ENCODE data around the gene FOSL1.
A peak's percentile ranks its signal among the peaks of the same experiment; 100 is the strongest.

The FOSL1 gene

GRCh38 chr11:65906602-65907001 is 6.4 kb upstream of the FOSL1 start:
- H3K4me3 ChIP-seq (ENCODE audit: low read length) = no peak overlapping the region
- no peak for TF ChIP-seq CTCF (conservative IDR thresholded peaks at IDR 0.05; ENCODE audit: low read length)
- no peak for DNase-seq (ENCODE audit: low read depth)

DNA sequence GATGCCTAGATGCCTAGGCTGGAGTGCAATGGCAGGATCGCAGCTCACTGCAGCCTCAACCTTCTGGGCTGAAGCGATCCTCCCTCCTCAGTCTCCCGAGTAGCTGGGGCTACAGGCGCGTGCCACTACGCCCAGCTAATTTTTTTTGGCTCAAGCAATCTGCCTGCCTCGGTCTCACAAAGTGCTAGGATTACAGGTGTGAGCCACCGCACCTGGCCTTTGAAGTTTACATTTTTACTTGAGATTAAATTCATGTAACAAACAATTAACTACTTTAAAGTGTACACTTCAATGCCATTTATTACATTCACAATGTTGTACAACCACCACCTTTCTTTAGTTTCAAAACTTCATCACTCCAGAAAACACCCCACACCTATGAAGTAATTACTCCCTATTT is 3.5 kb upstream of the FOSL1 start:
- no peak for TF ChIP-seq CTCF (conservative IDR thresholded peaks at IDR 0.05; ENCODE audit: low read length)
- no peak for DNase-seq (ENCODE audit: low read depth)
- no peak overlapping the region for H3K4me3 ChIP-seq (ENCODE audit: low read length)

DNA sequence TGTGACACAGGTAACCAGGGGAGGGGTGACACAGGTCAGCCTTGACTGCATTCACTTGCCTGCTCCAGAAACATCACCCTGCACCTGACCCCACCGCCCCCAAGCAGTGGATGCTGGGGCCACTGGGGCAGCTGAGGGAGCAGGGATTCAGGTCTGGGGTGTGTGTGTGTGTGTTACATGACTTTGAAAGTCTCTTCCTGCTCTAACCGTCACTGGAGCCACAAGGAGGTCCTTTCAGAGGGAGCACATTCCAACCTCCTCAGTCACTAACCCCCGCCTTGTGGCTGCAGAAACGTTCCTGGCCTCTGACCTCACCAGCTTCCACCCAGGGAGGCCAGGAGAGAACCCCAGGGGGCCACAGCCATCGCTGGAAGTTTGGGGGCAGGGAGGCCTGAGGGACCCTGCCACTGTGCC is 2.9 kb upstream of the FOSL1 start:
- TF ChIP-seq CTCF (conservative IDR thresholded peaks at IDR 0.05; ENCODE audit: low read length) = no peak
- H3K4me3 ChIP-seq (ENCODE audit: low read length) = peak overlapping the region; percentile 12; the same call in 1 of the 2 replicates
- DNase-seq (ENCODE audit: low read depth) = peak; percentile 93

- DNase-seq (ENCODE audit: low read depth) = no peak
- H3K4me3 ChIP-seq (ENCODE audit: low read length) = peak overlapping the region; percentile 43; the same call in 1 of the 2 replicates
- no peak for TF ChIP-seq CTCF (conservative IDR thresholded peaks at IDR 0.05; ENCODE audit: low read length)
Observed at GRCh38 chr11:65900899-65901180, 652 bp upstream of the FOSL1 start.

DNA sequence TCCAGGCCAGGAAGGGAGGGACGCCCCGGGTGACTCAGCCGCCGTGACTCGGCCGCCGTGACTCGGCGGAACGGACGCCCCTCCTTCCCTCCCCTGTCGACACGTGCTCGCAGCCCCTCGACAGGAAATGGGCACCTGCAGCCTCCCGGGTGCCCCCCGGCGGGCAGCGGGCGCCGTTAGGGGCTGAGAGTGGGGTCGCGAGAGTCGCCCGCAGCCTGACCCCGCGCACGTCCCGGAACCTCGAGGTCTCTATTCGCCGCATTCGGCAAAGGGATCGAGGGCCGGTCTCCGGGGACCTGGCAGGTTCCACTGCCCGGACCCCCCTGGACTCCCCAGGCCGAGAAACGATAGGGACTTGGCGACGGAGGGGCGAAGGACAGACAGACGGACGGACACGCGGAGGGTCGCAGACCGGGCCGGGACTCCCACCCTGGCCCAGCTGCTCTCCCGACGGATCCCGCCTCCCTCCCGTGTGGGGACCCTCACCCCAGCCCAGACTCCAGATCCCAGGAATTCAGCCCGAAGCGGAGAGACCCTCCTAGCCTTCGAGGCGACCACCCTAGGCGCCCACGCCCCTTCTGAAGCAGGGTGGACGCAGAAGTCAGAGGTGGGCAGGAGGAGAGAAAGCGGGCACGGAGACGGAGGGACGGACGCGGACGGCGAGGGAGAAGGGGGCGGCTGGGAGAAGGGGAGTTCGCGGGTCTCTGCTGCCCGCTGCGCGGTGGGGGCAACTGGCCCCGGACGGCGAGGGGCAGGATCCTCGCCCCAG is 648 bp downstream of the FOSL1 start:
- H3K4me3 ChIP-seq (ENCODE audit: low read length) = peak overlapping the region; percentile 96
- TF ChIP-seq CTCF (conservative IDR thresholded peaks at IDR 0.05; ENCODE audit: low read length) = no peak
- DNase-seq (ENCODE audit: low read depth) = peak; percentile 79

DNA sequence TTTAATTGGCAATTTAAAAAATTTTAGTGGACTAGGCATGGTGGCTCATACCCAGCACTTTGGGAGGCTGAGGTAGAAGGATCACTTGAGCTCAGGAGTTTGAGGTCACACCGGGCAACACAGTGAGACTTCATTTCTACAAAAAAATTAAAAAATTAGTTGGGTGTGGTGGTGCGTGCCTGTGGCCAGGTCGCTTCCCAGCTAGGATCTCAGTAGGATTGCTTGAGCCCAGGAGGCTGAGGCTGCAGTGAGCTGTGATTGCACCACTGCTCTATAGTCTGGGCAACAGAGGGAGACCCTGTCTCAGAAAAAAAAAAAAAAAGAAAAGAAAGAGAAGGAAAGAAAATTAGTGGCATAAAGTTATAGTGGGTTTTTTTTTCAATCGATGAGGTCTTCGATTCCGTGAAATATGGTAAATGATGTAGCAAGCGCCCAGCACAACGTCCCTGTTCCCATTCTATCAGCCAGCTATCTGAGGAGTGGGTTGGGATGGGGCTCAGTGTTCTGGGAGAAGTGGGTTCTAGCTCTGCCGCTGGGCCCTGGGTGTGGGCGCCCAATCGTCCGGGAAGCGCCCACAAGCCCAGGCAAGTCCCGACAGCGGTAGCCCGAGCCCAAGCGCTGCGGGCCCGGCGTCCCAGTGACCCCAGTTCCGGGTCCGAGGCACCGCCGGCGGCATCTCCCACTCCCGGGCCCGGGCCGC is 1.4 kb downstream of the FOSL1 start:
- peak; percentile 62 for DNase-seq (ENCODE audit: low read depth)
- TF ChIP-seq CTCF (conservative IDR thresholded peaks at IDR 0.05; ENCODE audit: low read length) = no peak
- peak overlapping the region; percentile 96 for H3K4me3 ChIP-seq (ENCODE audit: low read length)

GRCh38 chr11:65897020-65897471 is 3.1 kb downstream of the FOSL1 start:
- peak overlapping the region; percentile 20; the same call in 1 of the 2 replicates for H3K4me3 ChIP-seq (ENCODE audit: low read length)
- DNase-seq (ENCODE audit: low read depth) = no peak

More at GRCh38 chr11:65897020-65897471, 3.1 kb downstream of the FOSL1 start:
- no peak for TF ChIP-seq CTCF (conservative IDR thresholded peaks at IDR 0.05; ENCODE audit: low read length)

Measured in AG10803 (cell line).